Measurements from ENCODE around the gene MCRIP2.
"Not testable (repeated sequence)": the region's sequence is repeated elsewhere in the genome, so short reads cannot be mapped to it uniquely, and the experiment has no call there.

MCRIP2 gene

GRCh38 chr16:679814-680624, 38.4 kb downstream of the MCRIP2 start, which contains the start of gene STUB1:
Gene STUB1, plus strand, starts transcription at chr16:680410. Its CDS starts 116 bp downstream, at chr16:680526.
- DNase-seq (ENCODE audit: extremely low read depth in 1 of 2, low read depth in 1 of 2), result peak; percentile 74 to 83

DNA sequence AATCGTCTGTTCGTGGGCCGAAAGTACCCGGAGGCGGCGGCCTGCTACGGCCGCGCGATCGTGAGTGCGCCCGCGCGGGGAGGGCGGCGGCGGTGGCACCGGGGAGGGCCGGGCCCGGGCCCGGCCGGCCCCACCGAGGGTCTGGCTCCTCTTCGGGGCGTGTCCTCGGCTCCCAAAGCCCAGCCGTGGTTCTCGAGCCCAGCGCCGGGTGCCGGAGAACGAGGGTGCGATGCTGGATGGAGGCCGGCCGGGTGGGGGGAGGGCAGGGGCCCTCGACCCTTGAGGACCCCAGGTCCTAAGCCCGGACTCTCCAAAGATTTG, 39.0 kb downstream of the MCRIP2 start:
- no peak for DNase-seq (ENCODE audit: extremely low read depth in 1 of 2, low read depth in 1 of 2)

- no peak for DNase-seq (ENCODE audit: extremely low read depth in 1 of 2, low read depth in 1 of 2)
These were observed 39.5 kb downstream of the MCRIP2 start for GRCh38 chr16:680967-681745.

DNA sequence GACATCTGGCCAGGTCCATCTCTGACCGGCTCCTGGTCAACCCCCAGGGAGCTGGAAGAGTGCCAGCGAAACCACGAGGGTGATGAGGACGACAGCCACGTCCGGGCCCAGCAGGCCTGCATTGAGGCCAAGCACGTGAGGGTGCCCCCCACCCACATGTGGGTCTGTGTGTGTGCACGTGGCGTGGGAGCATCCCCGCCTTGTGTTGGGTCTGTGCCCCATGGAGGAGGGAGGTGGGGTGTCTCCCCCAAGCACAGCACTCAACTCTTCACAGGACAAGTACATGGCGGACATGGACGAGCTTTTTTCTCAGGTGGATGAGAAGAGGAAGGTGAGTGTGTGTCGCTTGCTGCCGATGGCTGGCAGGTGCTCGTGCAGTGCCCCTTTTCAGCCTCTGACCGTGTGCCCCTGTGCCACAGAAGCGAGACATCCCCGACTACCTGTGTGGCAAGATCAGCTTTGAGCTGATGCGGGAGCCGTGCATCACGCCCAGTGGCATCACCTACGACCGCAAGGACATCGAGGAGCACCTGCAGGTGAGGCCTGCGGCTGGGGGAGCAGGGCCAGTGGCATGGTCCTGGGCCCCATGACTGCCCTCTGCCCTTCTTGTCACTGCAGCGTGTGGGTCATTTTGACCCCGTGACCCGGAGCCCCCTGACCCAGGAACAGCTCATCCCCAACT, 40.3 kb downstream of the MCRIP2 start:
- no peak for DNase-seq (ENCODE audit: extremely low read depth in 1 of 2, low read depth in 1 of 2)

GRCh38 chr16:682493-683395, 41.1 kb downstream of the MCRIP2 start:
- DNase-seq (ENCODE audit: extremely low read depth in 1 of 2, low read depth in 1 of 2), result no peak

- DNase-seq (ENCODE audit: extremely low read depth in 1 of 2, low read depth in 1 of 2), result no peak
These were observed 41.9 kb downstream of the MCRIP2 start for GRCh38 chr16:683396-684070.

DNA sequence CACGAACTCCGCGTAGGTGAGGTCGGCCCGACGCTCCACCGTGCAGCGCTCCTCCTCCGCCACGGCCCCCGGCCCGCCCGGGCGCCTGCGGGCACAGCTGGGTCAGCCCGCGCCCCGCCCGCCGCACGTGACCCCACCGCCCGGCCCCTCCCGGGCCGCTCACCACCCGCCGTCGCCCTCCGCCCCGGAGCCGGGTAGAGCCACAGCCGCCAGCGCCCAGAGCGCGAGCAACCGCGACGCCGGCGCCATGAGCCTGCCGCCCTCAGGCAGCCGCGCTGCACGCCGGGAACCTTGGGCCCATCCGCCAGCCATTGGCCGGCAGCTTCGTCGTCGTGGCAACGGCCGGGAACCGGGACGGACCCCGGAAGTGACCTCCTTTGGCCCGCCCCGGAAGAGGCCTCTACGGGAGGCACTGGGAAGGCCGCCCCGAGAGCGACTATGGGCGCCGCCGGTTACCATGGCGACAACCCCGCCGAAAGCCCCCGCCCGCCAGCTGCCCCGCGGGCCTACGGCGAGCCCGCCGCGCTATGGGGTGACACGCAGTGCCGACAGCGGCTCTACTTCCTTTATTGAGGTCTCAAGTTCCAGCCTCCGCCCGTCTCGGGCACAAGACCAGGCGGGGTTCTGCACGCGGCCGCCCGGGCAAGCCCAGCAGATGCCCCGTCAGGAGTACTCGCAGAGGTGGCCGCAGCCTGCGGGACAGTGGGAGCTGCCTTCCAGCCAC, 42.6 kb downstream of the MCRIP2 start, which contains the start of gene JMJD8:
Gene JMJD8, minus strand, starts transcription at position 264 of the 724 bp plus-strand sequence. Its CDS starts 15 bp downstream, at position 249.
- DNase-seq (ENCODE audit: extremely low read depth in 1 of 2, low read depth in 1 of 2), result peak; percentile 95 to 96

- DNase-seq (ENCODE audit: extremely low read depth in 1 of 2, low read depth in 1 of 2), result no peak
These were observed 43.5 kb downstream of the MCRIP2 start for GRCh38 chr16:684961-685696.

DNA sequence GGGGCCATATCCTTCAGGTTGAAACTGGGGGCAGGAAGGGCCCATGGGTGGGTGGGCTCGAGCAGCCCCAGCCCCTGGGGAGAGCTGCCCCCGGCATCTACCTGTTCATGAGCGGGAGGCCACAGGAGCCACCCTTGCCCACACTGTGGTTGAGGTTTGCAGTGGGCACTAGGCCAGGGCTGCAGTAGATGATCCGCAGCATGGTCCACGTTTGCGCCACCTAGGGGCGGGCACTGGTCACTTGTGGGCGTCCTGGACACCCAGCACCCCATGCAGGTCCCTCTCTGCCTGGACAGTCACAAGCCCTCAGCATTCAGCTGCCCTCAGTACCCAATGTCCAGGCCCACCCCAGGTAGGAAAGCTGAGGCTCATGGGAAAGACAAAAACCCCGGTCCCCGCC, 44.3 kb downstream of the MCRIP2 start:
- no peak for DNase-seq (ENCODE audit: extremely low read depth in 1 of 2, low read depth in 1 of 2)

DNA sequence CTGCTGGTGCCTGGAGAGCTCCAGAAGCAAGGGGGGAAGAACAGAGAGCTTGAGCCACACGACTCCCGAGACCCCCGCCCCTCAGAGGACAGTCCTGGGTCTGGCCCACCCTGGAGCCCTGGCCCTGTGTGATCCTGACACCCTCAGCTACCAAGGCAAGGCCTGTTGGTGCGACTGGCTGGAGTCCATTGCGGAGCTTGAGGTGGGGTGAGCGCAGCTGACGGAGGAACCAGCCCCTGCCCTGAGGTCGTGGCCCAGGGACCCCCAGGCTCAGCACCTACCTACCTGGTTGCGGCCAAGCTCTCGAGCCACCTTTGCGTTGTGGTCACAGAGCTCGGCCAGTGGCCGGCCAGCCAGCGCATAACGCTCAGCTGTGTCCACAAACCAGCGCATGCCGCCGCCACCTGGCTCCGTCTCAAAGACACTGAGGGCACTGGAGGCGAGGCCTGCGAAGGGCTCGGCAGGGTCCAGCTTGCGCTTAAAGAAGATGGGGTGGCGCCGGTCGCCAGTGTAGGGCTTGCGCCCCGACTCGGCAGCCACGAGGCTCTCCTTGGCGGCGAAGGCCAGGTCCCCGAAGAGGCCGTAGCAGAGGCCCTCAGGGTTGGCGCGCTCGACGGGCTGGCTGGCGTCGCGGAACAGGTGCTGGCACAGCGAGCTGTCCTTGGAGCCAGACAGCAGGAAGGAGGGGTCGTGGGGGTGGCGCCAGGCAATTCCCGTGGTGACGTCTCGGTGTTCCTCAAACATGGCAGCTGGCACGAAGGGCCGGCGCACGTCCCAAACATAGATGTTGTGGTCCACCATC, 45.0 kb downstream of the MCRIP2 start:
- no peak for DNase-seq (ENCODE audit: extremely low read depth in 1 of 2, low read depth in 1 of 2)

DNA sequence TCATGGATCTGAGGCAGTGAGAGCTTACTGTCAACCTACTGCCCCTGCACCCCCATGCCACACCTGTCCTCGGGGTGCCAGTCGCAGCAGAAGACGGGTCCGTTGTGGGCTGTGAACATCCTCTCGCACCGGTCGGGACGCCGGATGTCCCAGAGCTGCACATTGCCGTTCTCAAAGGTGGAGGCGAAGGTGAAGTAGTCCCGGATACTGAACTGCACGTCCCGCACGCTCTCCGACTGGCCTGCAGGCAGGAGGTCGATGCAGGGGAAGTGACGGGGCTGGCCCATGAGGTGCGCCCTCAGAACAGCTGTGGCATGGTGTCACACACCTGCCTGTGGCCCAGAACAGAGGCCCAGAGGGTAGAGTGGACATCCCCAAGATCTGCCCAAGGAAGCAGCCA, 45.9 kb downstream of the MCRIP2 start:
- no peak for DNase-seq (ENCODE audit: extremely low read depth in 1 of 2, low read depth in 1 of 2)

GRCh38 chr16:689175-689897, 47.7 kb downstream of the MCRIP2 start:
- DNase-seq (ENCODE audit: extremely low read depth in 1 of 2, low read depth in 1 of 2), result no peak

- not testable (repeated sequence) for DNase-seq (ENCODE audit: extremely low read depth in 1 of 2, low read depth in 1 of 2)
These were observed 49.6 kb downstream of the MCRIP2 start for GRCh38 chr16:691242-691641.

DNA sequence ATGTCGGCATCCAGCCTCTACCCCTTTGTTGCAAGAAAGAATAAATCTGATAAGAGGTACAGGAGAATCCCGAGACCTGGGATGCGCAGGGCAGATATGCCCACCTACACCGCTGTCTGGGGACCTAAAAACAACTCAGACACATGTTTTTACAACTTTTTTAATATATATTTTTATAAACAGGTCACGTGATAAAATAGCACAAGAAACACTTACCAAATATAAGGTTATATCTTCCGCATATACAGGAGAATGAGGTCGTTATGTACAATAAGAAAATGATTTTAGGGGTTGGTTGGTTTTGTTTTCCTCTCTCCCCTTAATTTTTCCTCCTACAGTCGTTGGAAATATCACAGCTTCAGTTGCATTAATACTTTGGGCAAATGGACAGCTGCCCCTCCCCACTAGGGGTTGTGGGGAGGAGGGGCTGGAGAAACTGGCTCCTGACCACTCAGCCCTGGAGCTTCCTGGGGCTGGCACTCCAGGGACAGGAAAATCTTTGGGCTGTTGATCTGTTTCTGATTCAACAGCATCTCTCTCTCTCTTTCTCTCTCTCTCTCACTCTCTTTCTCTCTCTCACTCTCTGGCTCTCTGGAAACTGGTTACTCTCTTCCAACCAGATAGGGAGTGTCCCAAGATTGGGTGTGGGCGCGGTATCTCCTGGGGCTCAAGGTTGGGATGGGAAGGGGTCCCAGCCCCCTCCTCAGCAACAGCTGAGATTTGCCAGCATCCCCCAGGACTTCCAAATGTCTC, 50.9 kb downstream of the MCRIP2 start:
- DNase-seq (ENCODE audit: extremely low read depth in 1 of 2, low read depth in 1 of 2), result no peak

DNA sequence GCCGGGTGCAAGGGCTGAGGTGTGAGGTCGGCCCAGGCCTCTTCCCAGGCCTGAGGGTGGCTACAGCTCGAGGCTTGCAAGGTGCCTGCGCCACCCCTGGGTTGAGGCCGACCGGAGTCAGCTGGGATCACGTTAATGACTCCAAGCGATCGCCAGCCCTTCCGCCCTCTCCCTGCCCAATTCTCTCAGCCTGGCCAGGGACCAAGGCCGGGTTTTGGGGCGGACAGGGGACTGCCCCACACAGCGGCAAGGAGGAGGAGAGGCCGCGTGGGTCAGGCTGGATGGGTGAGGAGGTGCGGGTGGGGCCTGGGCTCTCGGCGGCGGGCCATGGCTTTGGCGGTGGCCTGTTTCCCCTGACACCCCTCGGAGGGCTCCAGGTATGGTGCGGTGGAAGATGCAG, 51.7 kb downstream of the MCRIP2 start:
- DNase-seq (ENCODE audit: extremely low read depth in 1 of 2, low read depth in 1 of 2), result no peak

DNA sequence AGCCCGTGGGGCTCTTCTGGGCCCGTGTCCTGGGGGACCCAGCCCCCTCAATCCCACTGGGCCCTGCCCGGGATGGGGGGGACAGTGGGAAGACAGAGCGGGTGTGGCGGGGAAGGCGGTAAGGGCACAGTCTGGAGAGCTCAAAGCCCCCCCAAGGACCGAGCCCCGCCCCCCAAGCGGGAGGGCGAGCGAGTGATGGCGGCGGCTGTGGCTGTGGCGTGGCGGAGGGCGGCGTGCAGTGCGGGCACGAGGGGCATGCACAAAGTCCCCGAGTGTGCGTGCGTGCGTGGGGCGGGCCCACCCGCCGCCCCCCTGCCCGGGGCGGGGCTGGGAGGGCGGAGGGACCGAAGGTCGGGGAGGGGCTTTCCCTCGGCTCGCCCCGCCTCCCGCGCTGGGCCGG, 52.1 kb downstream of the MCRIP2 start:
- DNase-seq (ENCODE audit: extremely low read depth in 1 of 2, low read depth in 1 of 2), result no peak
